ENCODE data around the gene AMMECR1L. TPM values are rescaled to one million over a fixed set of nuclear protein-coding genes. Genes with fewer than 3 reads are reported as not detected.
"Not testable (repeated sequence)": the region's sequence is repeated elsewhere in the genome, so short reads cannot be mapped to it uniquely, and the experiment has no call there.

AMMECR1L gene
- total and polyA plus RNA-seq, 2 of the 4 experiments (the other 2 are of a cell fraction) = 13.4 to 14.0 TPM

DNA sequence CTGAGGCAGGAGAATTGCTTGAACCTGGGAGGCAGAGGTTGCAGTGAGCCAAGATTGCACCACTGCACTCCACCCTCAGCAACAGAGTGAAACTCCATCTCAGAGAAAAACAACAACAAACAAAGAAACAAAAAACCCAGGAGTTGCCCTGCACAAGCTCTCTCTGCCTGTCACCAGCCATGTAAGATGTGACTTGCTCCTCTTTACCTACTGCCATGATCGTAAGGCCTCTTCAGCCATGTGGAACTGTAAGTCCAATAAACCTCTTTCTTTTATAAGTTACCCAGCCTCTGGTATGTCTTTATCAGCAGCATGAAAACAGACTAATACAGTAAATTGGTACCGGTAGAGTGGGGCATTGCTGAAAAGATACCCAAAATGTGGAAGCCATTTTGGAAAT is 59.0 kb downstream of the AMMECR1L start:
- H3K27me3 ChIP-seq (ENCODE audit: control insufficient read depth, insufficient read depth, low read length); BruUV-seq (replicated peaks); H3K4me1 ChIP-seq (ENCODE audit: control insufficient read depth, insufficient read depth, low read length); H2BK15ac ChIP-seq (ENCODE audit: low read depth, low read length); H2AK9ac ChIP-seq (replicated peaks; ENCODE audit: low read depth, low read length, poor library complexity); H2AK5ac ChIP-seq (ENCODE audit: low read depth, low read length); H4K20me1 ChIP-seq (ENCODE audit: insufficient read depth, low read length); H2BK5ac ChIP-seq (ENCODE audit: low read depth, low read length, poor library complexity, severe bottlenecking); H3K9ac ChIP-seq (ENCODE audit: low read depth, low read length); CTCF ChIA-PET; H3K4ac ChIP-seq (ENCODE audit: low read depth, low read length); H2BK20ac ChIP-seq (ENCODE audit: low read depth, low read length); H3K9me3 ChIP-seq (ENCODE audit: control insufficient read depth, insufficient read depth, low read length); H3K79me1 ChIP-seq (ENCODE audit: low read depth in 1 of 2, low read length in 2 of 2); H3K56ac ChIP-seq (ENCODE audit: extremely low read depth, insufficient read depth, low read length); in situ Hi-C loops (cut with MboI; ENCODE audit: low sequenced_read_pairs); H4K5ac ChIP-seq (ENCODE audit: low read depth, low read length); H3K14ac ChIP-seq (replicated peaks; ENCODE audit: low read depth, low read length); ATAC-seq (ENCODE audit: low read depth); H3K4me2 ChIP-seq (ENCODE audit: low read depth, low read length); intact Hi-C loops (cut with micrococcal nuclease); H2BK120ac ChIP-seq (ENCODE audit: low read depth, low read length); POLR2A ChIA-PET (ENCODE audit: unreplicated experiment); H3K27ac ChIP-seq (ENCODE audit: insufficient read depth, low read length); H3K18ac ChIP-seq (ENCODE audit: low read depth, low read length); H4K8ac ChIP-seq (ENCODE audit: low read depth in 2 of 2, low read length in 2 of 2); H2AFZ ChIP-seq (replicated peaks; ENCODE audit: low read length, poor library complexity); H3K9me1 ChIP-seq (ENCODE audit: insufficient read depth, low read length); DNase-seq; H4K91ac ChIP-seq (ENCODE audit: insufficient read depth, low read depth, low read length); H3K36me3 ChIP-seq (ENCODE audit: control insufficient read depth, insufficient read depth, low read length); dilution Hi-C loops (cut with HindIII; ENCODE audit: low sequenced_read_pairs, unreplicated experiment); H3K23ac ChIP-seq (ENCODE audit: low read depth, low read length); H3K4me3 ChIP-seq (ENCODE audit: insufficient read depth, low read depth, low read length): not testable (repeated sequence)
- 100% methylated on average over 1 of the region's 2 CpGs; no CpG with 5 or more reads in 1 of the 2 experiments for WGBS, 2 experiments (ENCODE audit: extremely low coverage in 2 of 2, insufficient read length in 1 of 2)

Measured in IMR-90 (cell line).